Smooth muscle cell (in vitro differentiated cells): ENCODE results near the gene PNPO. TPM values are rescaled to one million over a fixed set of nuclear protein-coding genes. Genes with fewer than 3 reads are reported as not detected.

Experiments
- DNase-seq: peaks from one replicate; lab custom pipeline; 2025; ENCODE audit not compliant: unreplicated experiment; lab: John Stamatoyannopoulos, UW
- H2AFZ ChIP-seq: fragments of 200-600 bp; sonication (generic); 2 replicates; pipeline ENCODE4 v1.6.0; 2016; ENCODE audit warnings: antibody characterized with exemption, low read depth, mild to moderate bottlenecking
- H3F3A ChIP-seq: fragments of 200-600 bp; sonication (generic); 2 replicates; pipeline ENCODE4 v1.6.0; 2017; ENCODE audit warnings: antibody characterized with exemption, low read depth
- H3K27ac ChIP-seq: fragments of 200-600 bp; sonication (generic); 2 replicates; pipeline ENCODE4 v1.5.1; 2016; ENCODE audit warnings: low read depth, mild to moderate bottlenecking
- H3K27me3 ChIP-seq: fragments of 200-600 bp; sonication (generic); 2 replicates; pipeline ENCODE4 v1.6.1; 2016; ENCODE audit warnings: low read depth, mild to moderate bottlenecking
- H3K36me3 ChIP-seq: fragments of 200-600 bp; sonication (generic); 2 replicates; pipeline ENCODE4 v1.5.1; 2016; ENCODE audit warnings: low read depth
- H3K4me1 ChIP-seq: fragments of 200-600 bp; sonication (generic); 2 replicates; pipeline ENCODE4 v1.5.1; 2016; ENCODE audit warnings: low read depth
- H3K4me2 ChIP-seq: fragments of 200-600 bp; sonication (generic); 2 replicates; pipeline ENCODE4 v1.6.0; 2016; ENCODE audit warnings: mild to moderate bottlenecking
- H3K4me3 ChIP-seq: fragments of 200-600 bp; sonication (generic); 2 replicates; pipeline ENCODE4 v1.5.1; 2016; ENCODE audit warnings: mild to moderate bottlenecking
- H3K79me2 ChIP-seq: fragments of 200-600 bp; sonication (generic); 2 replicates; pipeline ENCODE4 v1.6.0; 2016; ENCODE audit warnings: low read depth, mild to moderate bottlenecking
- H3K9ac ChIP-seq: fragments of 200-600 bp; sonication (generic); 2 replicates; pipeline ENCODE4 v1.6.0; 2016; ENCODE audit warnings: low read depth
- H3K9me3 ChIP-seq: fragments of 200-600 bp; sonication (generic); replicated peaks from 2 replicates; pipeline ENCODE4 v1.5.1; 2016; ENCODE audit warnings: low read depth
- H4K20me1 ChIP-seq: fragments of 200-600 bp; sonication (generic); 2 replicates; pipeline ENCODE4 v1.6.0; 2016; ENCODE audit warnings: low read depth
- CTCF ChIP-seq: fragments of 200-600 bp; sonication (generic); IDR thresholded peaks from 2 replicates; pipeline ENCODE4 v1.5.1; 2017; ENCODE audit warnings: borderline replicate concordance, mild to moderate bottlenecking, antibody characterized with exemption; ENCODE audit not compliant: insufficient read depth, poor library complexity, severe bottlenecking
- WGBS: methylation state at CpG from one replicate; pipeline ENCODE4 v1.1.7; 2016; ENCODE audit warnings: low lambda C conversion rate; 5-methylcytosine and 5-hydroxymethylcytosine counted together
- polyA plus RNA-seq: library from polyadenylated mRNA; unstranded; fragments of >200 nt; fragmentation: Nextera tagmentation; extraction: Ambion mirVana; gene quantifications from 2 replicates; pipeline ENCODE4 v1.2.1, GENCODE V29; 2016
- total RNA-seq: library from RNA; depleted of rRNA; stranded (reverse); fragments of >200 nt; gene quantifications from 2 replicates; pipeline ENCODE4 v1.2.3, GENCODE V29; 2014

The PNPO gene
- total and polyA plus RNA-seq, 2 experiments from 2014 or later, result 5.2 to 9.3 TPM

DNA sequence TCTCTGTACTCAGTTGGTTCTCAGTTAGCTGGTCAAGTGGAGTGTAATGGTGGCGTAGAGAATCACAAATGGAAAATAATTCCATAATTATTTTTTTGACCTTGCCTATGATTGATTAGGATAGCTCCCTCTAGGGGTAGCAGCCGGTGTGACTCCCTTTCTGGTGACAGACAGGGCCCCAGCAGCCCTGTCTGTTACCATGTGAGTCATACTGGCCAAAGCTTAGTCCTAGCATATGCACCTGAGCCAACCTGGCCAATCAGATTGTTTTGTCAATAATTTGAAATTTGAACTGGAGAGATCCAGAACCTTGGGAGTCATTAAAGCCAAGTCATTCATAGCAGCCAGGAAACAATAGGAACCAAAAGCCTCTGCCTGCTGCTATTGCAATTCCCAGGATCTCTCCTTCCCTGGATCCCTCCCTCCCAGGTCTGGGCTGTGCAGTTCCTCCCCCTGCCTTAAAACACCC, 5.6 kb downstream of the PNPO start:
- TF ChIP-seq CTCF, result peak; percentile 83
- DNase-seq, result peak; percentile 14
- Histone ChIP-seq H3K4me1 (no peaks in the 10 kb centered on the region), H3K27ac (no peak overlapping the region), H3K9ac (no peak overlapping the region), H3K27me3 (no peaks in the 10 kb centered on the region), H2AFZ (no peak overlapping the region), H4K20me1 (no peaks in the 10 kb centered on the region), H3K4me2 (no peak overlapping the region), H3K36me3 (no peaks in the 10 kb centered on the region), H3K4me3 (no peak overlapping the region), H3K79me2 (no peaks in the 10 kb centered on the region), H3F3A (no peaks in the 10 kb centered on the region), H3K9me3 (no peaks in the 10 kb centered on the region)
- WGBS, result 31% methylated on average over 2 of the region's 2 CpGs

DNA sequence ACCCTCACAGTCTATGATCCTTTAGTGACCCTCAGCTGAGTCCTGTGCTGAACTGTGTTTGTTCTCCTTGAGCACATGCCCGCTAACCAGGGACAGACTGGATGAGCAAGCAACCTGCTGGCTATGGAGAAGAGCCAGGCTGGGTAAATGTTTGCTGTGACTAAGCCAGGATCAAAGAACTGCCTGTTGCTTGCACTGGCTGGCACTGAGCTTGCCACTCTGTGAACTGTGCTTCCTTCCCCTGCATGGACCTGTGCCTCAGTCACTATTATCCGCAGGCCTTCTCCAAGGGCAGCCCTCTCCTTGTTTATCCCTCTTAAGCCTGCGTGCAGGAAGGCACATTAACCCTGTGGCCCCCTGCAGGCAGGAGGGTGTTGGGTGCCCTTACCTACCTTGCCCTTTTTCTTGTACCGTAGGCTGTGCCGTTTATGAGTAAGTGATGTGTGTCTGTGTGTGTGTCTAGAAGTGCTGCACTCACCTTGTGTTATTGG, 7.4 kb downstream of the PNPO start:
- H3K4me1 ChIP-seq, result no peaks in the 10 kb centered on the region
- H3K9me3 ChIP-seq, result no peaks in the 10 kb centered on the region
- no peak for TF ChIP-seq CTCF
- H3K36me3 ChIP-seq, result no peaks in the 10 kb centered on the region
- no peaks in the 10 kb centered on the region for H4K20me1 ChIP-seq
- H3K4me2 ChIP-seq, result peak overlapping the region; percentile 82
- H3K9ac ChIP-seq, result no peak overlapping the region
- H3F3A ChIP-seq, result no peaks in the 10 kb centered on the region
- H3K79me2 ChIP-seq, result no peaks in the 10 kb centered on the region
- 55% methylated on average over 5 of the region's 5 CpGs for WGBS
- peak overlapping the region; percentile 81 for H2AFZ ChIP-seq
- no peak overlapping the region for H3K27ac ChIP-seq
- H3K4me3 ChIP-seq, result no peak overlapping the region
- no peaks in the 10 kb centered on the region for H3K27me3 ChIP-seq
- DNase-seq, result no peak

GRCh38 chr17:47949197-47949759, 7.9 kb downstream of the PNPO start:
- no peaks in the 10 kb centered on the region for H3F3A ChIP-seq
- H3K27me3 ChIP-seq, result no peaks in the 10 kb centered on the region
- TF ChIP-seq CTCF, result peak; percentile 89
- peak overlapping the region; percentile 82 for H3K4me2 ChIP-seq
- no peaks in the 10 kb centered on the region for H3K79me2 ChIP-seq
- no peaks in the 10 kb centered on the region for H4K20me1 ChIP-seq
- no peaks in the 10 kb centered on the region for H3K9me3 ChIP-seq
- H3K9ac ChIP-seq, result peak overlapping the region; percentile 20
- H3K36me3 ChIP-seq, result no peaks in the 10 kb centered on the region
- no peak overlapping the region for H3K27ac ChIP-seq
- H2AFZ ChIP-seq, result peak overlapping the region; percentile 81
- peak overlapping the region; percentile 27 for H3K4me3 ChIP-seq
- H3K4me1 ChIP-seq, result no peaks in the 10 kb centered on the region
- DNase-seq, result peak; percentile 61
- WGBS, result 7% methylated on average over 22 of the region's 22 CpGs

- Histone ChIP-seq H3K27ac (no peak overlapping the region), H3K4me1 (no peaks in the 10 kb centered on the region), H3K27me3 (no peaks in the 10 kb centered on the region), H2AFZ (peak overlapping the region; percentile 81), H3K4me3 (no peak overlapping the region), H3K4me2 (peak overlapping the region; percentile 82), H3F3A (no peaks in the 10 kb centered on the region), H3K9ac (no peak overlapping the region), H4K20me1 (no peaks in the 10 kb centered on the region), H3K36me3 (no peaks in the 10 kb centered on the region), H3K79me2 (no peaks in the 10 kb centered on the region), H3K9me3 (no peaks in the 10 kb centered on the region)
- WGBS, result 86% methylated on average over 3 of the region's 3 CpGs
- DNase-seq, result no peak
- TF ChIP-seq CTCF, result no peak
These were observed 8.6 kb downstream of the PNPO start for GRCh38 chr17:47949946-47950345.
